Urinary bladder (tissue), 4 donors: ENCODE results near the gene PRDX5. TPM values are rescaled to one million over a fixed set of nuclear protein-coding genes. Genes with fewer than 3 reads are reported as not detected.

ENCODE experiments used
- DNase-seq: peaks from one replicate; pipeline ENCODE4 v3.0.0-alpha.2; 2015; ENCODE audit errors: extremely low spot score
- H3K27ac ChIP-seq: one replicate; pipeline ENCODE4 v1.5.1; 2013; ENCODE audit warnings: low read depth, mild to moderate bottlenecking, moderate library complexity
- H3K36me3 ChIP-seq: one replicate; pipeline ENCODE4 v1.6.1; 2013; ENCODE audit warnings: mild to moderate bottlenecking, moderate library complexity; ENCODE audit not compliant: insufficient read depth
- H3K4me1 ChIP-seq: one replicate; pipeline ENCODE4 v1.6.1; 2013; ENCODE audit warnings: mild to moderate bottlenecking, moderate library complexity; ENCODE audit not compliant: insufficient read depth
- H3K4me3 ChIP-seq: one replicate; pipeline ENCODE4 v1.5.1; 2013; ENCODE audit warnings: low read depth, low read length
- WGBS: extraction: QIAGEN DNeasy Blood & Tissue Kit; methylation state at CpG from one replicate; pipeline ENCODE4 v1.1.7; 2013; 5-methylcytosine and 5-hydroxymethylcytosine counted together
- polyA plus RNA-seq: library from polyadenylated mRNA; stranded (reverse); fragments of 200-250 nt; gene quantifications from one replicate; pipeline ENCODE4 v1.2.3, GENCODE V29; 2013
- total RNA-seq: library from RNA; depleted of rRNA; stranded (reverse); fragments of >200 nt; gene quantifications from one replicate; pipeline ENCODE4 v1.2.3, GENCODE V29; 2014
- donor health status: healthy with polysubstance abuse.
- donor health status: healthy.

PRDX5 gene
- total and polyA plus RNA-seq, 2 donors: 69.0 to 294 TPM

DNA sequence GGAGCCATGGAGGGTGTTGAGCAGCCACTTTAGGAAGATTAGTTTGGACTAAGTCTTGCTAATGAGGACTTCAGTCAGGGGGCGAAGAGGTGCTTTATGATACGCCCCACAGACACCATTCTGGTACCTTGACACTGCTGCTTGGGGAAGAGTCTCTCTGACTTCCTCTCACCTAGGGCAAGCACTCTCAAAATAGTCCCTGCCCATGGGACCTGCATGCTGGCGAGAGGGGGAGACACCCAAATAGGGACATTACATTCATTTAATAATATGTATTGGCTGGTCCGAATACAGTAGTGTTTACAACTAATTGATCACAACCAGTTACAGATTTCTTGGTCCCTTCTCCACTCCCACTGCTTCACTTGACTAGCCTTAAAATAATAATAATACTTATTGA lies 22.2 kb upstream of the PRDX5 start:
- H3K4me3 ChIP-seq: no peak overlapping the region
- no peak overlapping the region for H3K27ac ChIP-seq
- 88% methylated on average over 4 of the region's 4 CpGs for WGBS
- DNase-seq: no peak
- no peaks in the 10 kb centered on the region for H3K36me3 ChIP-seq
- peaks cover 6% of the 10 kb centered on the region for H3K4me1 ChIP-seq

- DNase-seq: no peak
- peaks cover 6% of the 10 kb centered on the region for H3K4me1 ChIP-seq
- no peaks in the 10 kb centered on the region for H3K36me3 ChIP-seq
- H3K27ac ChIP-seq: no peak overlapping the region
- H3K4me3 ChIP-seq: no peak overlapping the region
- 38% methylated on average over 1 of the region's 1 CpG for WGBS
Observed at GRCh38 chr11:64296236-64296635, 21.7 kb upstream of the PRDX5 start.

DNA sequence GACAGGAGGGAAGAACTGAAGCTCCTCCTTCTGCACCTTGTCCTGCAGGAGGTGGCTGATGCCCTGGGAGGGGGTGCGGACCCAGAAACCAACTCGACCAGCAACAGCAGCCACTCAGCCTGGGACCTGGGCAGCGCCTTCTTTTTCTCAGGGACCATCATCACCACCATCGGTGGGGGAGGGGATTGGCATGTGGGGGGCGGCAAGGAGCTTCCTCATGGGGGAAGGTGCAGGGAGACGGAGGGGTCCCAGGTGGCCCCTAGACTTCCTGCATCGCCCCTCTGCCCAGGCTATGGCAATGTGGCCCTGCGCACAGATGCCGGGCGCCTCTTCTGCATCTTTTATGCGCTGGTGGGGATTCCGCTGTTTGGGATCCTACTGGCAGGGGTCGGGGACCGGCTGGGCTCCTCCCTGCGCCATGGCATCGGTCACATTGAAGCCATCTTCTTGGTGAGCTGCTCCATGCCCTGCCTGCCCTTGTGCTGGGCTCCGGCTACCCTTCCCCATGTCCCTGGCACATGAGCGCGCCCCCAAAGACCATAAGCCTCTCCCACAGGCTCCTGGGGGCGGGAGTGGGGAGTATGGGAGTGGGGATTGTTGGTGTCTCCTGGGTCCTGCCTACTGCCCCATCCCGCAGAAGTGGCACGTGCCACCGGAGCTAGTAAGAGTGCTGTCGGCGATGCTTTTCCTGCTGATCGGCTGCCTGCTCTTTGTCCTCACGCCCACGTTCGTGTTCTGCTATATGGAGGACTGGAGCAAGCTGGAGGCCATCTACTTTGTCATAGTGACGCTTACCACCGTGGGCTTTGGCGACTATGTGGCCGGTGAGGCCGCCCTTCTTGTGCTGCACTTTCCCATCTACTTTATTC lies 20.9 kb upstream of the PRDX5 start:
- no peak for DNase-seq
- Histone ChIP-seq H3K4me3 (no peak overlapping the region), H3K4me1 (peaks cover 5% of the 10 kb centered on the region), H3K36me3 (no peaks in the 10 kb centered on the region), H3K27ac (no peak overlapping the region)
- WGBS: 16% methylated on average over 34 of the region's 34 CpGs

- no peak overlapping the region for H3K4me3 ChIP-seq
- 49% methylated on average over 18 of the region's 18 CpGs for WGBS
- no peak for DNase-seq
- H3K27ac ChIP-seq: no peak overlapping the region
- H3K4me1 ChIP-seq: peaks cover 3% of the 10 kb centered on the region
- H3K36me3 ChIP-seq: no peaks in the 10 kb centered on the region
Observed at GRCh38 chr11:64297699-64298358, 20.1 kb upstream of the PRDX5 start.

DNA sequence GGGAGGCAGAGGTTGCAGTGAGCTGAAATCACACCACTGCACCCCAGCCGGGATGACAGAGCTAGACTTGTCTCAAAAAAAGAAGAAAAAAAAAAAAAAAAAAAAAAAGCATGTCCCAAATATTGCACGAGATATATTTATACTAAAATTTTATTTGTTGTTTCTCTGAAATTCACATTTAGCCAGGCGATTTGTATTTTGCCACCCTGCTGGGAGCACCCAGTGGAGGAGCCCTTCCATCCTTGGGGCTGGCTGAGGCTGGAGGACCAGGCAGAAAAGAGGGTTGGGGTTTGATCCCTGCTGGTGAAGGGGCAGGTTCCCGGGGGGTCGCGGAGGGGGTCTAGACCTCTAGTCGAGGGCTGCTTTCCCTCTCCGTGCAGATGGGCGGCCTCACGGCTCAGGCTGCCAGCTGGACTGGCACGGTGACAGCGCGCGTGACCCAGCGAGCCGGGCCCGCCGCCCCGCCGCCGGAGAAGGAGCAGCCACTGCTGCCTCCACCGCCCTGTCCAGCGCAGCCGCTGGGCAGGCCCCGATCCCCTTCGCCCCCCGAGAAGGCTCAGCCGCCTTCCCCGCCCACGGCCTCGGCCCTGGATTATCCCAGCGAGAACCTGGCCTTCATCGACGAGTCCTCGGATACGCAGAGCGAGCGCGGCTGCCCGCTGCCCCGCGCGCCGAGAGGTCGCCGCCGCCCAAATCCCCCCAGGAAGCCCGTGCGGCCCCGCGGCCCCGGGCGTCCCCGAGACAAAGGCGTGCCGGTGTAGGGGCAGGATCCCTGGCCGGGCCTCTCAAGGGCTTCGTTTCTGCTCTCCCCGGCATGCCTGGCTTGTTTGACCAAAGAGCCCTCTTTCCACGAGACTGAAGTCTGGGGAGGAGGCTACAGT lies 18.7 kb upstream of the PRDX5 start:
- 4% methylated on average over 60 of the region's 60 CpGs for WGBS

DNA sequence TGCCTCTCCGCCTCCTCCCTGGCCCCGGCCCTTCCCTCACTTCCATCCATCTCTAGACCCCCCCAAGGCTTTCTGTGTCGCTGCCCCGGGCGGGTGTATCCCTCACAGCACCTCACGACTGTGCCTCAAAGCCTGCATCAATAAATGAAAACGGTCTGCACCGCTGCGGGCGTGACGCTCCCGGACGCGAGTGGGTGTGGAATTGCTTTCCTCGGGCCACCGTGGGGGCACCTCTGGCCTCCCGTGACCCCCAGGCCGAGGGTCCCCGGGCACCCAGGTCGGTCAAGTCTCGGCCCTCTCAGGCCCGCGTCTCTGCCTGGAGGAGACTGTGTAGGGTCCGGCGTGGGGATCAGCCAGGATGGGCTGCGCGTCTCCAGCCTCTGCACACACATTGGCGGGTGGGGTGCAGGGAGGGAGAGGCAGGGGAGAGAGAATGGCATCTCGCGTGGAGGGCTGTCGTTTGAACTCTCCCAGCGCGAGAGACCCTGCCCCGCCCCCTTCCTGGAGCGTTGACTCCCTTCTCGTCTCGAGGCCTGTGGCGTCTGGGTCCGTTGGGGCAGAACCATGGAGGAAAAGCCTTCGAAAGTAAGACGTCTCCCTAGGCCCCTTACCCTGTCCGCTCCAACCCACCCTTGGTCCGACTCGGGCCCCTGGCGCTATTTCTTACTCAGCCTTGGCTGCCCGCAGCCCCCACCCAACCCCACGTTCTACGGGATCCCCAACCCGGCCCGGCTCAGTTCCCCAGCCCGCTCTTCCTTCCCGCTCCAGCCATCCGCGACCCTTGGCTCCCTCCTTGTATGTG lies 17.9 kb upstream of the PRDX5 start, which contains the start of gene CATSPERZ:
Gene CATSPERZ, plus strand, starts transcription at position 512 of the 802 bp plus-strand sequence. Its CDS starts 53 bp downstream, at position 565.
- peaks cover 3% of the 10 kb centered on the region for H3K4me1 ChIP-seq
- 17% methylated on average over 54 of the region's 54 CpGs for WGBS
- H3K4me3 ChIP-seq: peak within 1 kb of the TSS; percentile 24
- H3K36me3 ChIP-seq: no peaks in the 10 kb centered on the region
- no peak within 1 kb of the TSS for H3K27ac ChIP-seq
- DNase-seq: no peak

More for the DNA sequence above, 18.7 kb upstream of the PRDX5 start:
- no peak overlapping the region for H3K27ac ChIP-seq
- no peaks in the 10 kb centered on the region for H3K36me3 ChIP-seq
- no peak for DNase-seq
- peaks cover 3% of the 10 kb centered on the region for H3K4me1 ChIP-seq
- H3K4me3 ChIP-seq: peak overlapping the region; percentile 24

DNA sequence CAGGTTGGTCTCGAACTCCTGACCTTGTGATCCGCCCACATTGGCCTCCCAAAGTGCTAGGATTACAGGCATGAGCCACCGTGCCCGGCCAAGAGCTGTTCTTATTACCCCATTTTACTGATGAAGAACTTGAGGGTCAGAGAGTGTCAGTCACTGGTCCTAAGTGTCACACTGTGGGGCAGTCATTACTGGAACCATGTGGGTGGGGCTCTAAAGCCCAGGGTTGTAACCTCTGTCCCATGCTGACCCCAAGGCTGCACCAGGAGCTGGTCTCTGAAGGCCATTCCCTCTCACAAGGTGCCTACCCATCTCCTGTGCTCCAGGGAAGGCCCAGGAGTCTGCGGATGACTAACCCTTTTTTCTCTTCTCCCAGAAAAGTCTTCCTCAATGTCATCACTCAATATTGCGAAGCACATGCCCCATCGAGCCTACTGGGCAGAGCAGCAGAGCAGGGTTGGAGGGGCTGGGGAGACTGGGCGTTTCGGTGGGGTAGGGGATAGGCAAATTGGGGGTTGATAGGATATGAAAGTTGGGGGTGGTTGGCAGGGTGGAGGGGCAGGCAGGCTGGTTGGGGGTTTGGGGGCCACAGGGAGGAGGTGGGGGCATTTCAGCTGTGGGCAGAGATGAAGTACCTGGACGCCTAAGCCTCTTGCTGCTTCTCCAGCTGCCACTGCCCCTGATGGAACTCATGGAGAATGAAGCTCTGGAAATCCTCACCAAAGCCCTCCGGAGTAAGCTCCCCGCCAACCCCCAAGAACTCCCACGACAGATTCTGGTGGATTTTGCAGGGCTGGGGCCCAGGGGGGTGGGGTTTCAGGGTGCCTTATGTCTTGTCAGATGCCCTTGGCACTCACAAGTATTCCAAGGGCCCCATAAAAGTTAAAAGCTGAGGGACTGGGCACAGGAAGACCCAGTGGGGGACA lies 14.6 kb upstream of the PRDX5 start:
- no peak overlapping the region for H3K27ac ChIP-seq

GRCh38 chr11:64304032-64304315 lies 13.9 kb upstream of the PRDX5 start:
- H3K27ac ChIP-seq: no peak overlapping the region
- DNase-seq: no peak
- no peak overlapping the region for H3K4me3 ChIP-seq
- peaks cover 3% of the 10 kb centered on the region for H3K4me1 ChIP-seq
- no peaks in the 10 kb centered on the region for H3K36me3 ChIP-seq
- WGBS: 57% methylated on average over 5 of the region's 5 CpGs

More for the DNA sequence above, 14.6 kb upstream of the PRDX5 start:
- WGBS: 81% methylated on average over 13 of the region's 13 CpGs
- DNase-seq: no peak
- Histone ChIP-seq H3K4me3 (no peak overlapping the region), H3K36me3 (no peaks in the 10 kb centered on the region), H3K4me1 (peaks cover 3% of the 10 kb centered on the region)

GRCh38 chr11:64304316-64305072 lies 13.4 kb upstream of the PRDX5 start:
- no peaks in the 10 kb centered on the region for H3K36me3 ChIP-seq
- H3K4me1 ChIP-seq: no peaks in the 10 kb centered on the region
- H3K4me3 ChIP-seq: peak overlapping the region; percentile 37
- H3K27ac ChIP-seq: peak overlapping the region; percentile 85
- peak; percentile 71 for DNase-seq
- WGBS: under 1% methylated on average over 46 of the region's 46 CpGs

DNA sequence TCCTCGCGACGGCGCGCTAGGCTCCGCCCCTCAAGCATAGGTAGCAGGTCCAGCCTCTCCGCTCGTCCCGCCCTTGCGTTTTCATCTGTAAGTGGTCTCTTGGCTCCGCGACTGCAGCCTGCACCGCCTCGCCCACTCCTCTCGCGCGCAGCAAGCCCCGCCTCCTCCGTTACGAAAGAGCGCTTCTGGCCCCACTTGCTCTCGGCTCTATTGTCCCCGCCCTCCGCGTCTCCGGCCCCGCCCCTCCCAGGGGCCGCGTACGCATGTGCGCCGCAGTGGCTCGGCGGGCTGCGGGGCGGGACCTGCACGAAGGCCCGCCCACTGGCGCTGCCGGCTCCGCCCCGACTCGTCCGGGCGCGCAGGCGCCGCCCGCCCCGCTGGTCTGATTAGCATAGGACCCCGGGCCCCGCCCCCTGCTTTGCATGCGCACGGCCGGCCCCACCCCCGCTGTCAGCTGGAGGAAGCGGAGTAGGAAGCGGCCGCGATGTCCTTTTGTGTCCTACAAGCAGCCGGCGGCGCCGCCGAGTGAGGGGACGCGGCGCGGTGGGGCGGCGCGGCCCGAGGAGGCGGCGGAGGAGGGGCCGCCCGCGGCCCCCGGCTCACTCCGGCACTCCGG lies 12.7 kb upstream of the PRDX5 start, which contains the start of gene ESRRA:
Gene ESRRA, plus strand, starts transcription at position 450 of the 616 bp plus-strand sequence. CDS start 1,656 bp downstream, outside the sequence.
- Histone ChIP-seq H3K27ac (peak within 1 kb of the TSS; percentile 85), H3K4me1 (no peaks in the 10 kb centered on the region), H3K4me3 (peak within 1 kb of the TSS; percentile 73), H3K36me3 (no peaks in the 10 kb centered on the region)
- peak; percentile 92 for DNase-seq
- under 1% methylated on average over 81 of the region's 81 CpGs for WGBS
